Vagina (tissue), 2 donors: ENCODE measurements around the gene MLNR. TPM values are rescaled to one million over a fixed set of nuclear protein-coding genes. Genes with fewer than 3 reads are reported as not detected.

Experiments
- DNase-seq, 2 donors: peaks; one replicate each; pipeline ENCODE4 v3.0.0-alpha.2; 2017; ENCODE audit errors: extremely low spot score in 2 of 2
- H3K27ac ChIP-seq: fragments of 200-600 bp; sonication (generic); one replicate; pipeline ENCODE4 v1.5.1; 2019
- H3K27me3 ChIP-seq: fragments of 200-600 bp; sonication (generic); one replicate; pipeline ENCODE4 v1.5.1; 2019
- H3K36me3 ChIP-seq, 2 donors: fragments of 200-600 bp; sonication (generic); one replicate each; pipeline ENCODE4 v1.5.1; 2017 to 2019
- H3K4me1 ChIP-seq: fragments of 200-600 bp; sonication (generic); one replicate; pipeline ENCODE4 v1.5.1; 2019
- H3K4me3 ChIP-seq, 2 donors: fragments of 200-600 bp; sonication (generic); 1 replicate in 1 of 2; 2 replicates in 1 of 2; pipeline ENCODE4 v1.5.1; 2016 to 2019
- H3K9me3 ChIP-seq: fragments of 200-600 bp; sonication (generic); one replicate; pipeline ENCODE4 v1.5.1; 2019
- POLR2A ChIP-seq, 2 donors: fragments of 450-650 bp; IDR thresholded peaks; one replicate each; pipeline ENCODE4 v1.6.1; 2017; ENCODE audit warnings: antibody characterized with exemption in 2 of 2, mild to moderate bottlenecking in 2 of 2, moderate library complexity in 2 of 2
- POLR2AphosphoS5 ChIP-seq, 2 donors: sonication (generic); formaldehyde crosslinking; IDR thresholded peaks; one replicate each; pipeline ENCODE4 v1.9.0; 2017; ENCODE audit warnings: antibody characterized with exemption in 2 of 2, mild to moderate bottlenecking in 2 of 2, low read depth in 1 of 2; ENCODE audit not compliant: insufficient read depth in 1 of 2
- intact Hi-C: fragments of 100-400 bp; cut with DNase I; formaldehyde crosslinking; loops from one replicate; pipeline ENCODE4 v1.15.1; 2023
- small RNA-seq: library from RNA; depleted of rRNA; stranded (forward); fragments of <200 nt; gene quantifications from one replicate; pipeline ENCODE3, GENCODE V24; 2016
- total RNA-seq: library from RNA; depleted of rRNA; stranded (reverse); fragments of >200 nt; gene quantifications from one replicate; pipeline ENCODE4 v1.2.3, GENCODE V29; 2016
- TF ChIP-seq, protein P1 (sequence below), 3 experiments: fragments of 450-650 bp in 2 of 3; fragments of 200-600 bp in 1 of 3; sonication (generic) in 1 of 3; IDR thresholded peaks; one replicate each; pipeline ENCODE4 v1.5.1; 2017 to 2019; ENCODE audit warnings: antibody characterized with exemption in 3 of 3, mild to moderate bottlenecking in 2 of 3, moderate library complexity in 2 of 3

Gene MLNR
- total RNA-seq, 1 donor from 2014 or later, result not detected

DNA sequence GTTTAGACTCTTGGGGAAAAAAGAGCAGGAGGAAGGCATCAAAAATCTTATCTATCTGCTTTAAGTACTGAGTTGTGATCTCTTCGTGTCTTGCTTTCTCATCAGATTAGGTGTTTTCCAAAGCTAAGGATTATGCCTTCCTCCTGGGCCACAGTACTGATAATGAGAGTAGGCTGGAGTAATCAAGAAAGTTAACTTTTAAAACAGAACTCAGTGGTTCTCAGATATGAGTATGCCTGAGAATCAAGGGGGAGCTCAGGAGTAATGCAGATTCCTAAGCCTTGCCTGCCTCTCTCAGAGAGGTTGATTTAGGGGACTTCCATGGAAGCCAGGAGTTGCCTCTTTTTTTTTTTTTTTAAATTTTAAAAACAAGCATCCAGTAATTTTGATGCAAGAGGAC is 51.1 kb downstream of the MLNR start:
- TF ChIP-seq POLR2A (IDR thresholded peaks at IDR 0.05) (no peak), POLR2AphosphoS5 (IDR thresholded peaks at IDR 0.05; ENCODE audit: insufficient read depth in 1 of 2, low read depth in 1 of 2) (no peak)
- TF ChIP-seq, protein P1, sequence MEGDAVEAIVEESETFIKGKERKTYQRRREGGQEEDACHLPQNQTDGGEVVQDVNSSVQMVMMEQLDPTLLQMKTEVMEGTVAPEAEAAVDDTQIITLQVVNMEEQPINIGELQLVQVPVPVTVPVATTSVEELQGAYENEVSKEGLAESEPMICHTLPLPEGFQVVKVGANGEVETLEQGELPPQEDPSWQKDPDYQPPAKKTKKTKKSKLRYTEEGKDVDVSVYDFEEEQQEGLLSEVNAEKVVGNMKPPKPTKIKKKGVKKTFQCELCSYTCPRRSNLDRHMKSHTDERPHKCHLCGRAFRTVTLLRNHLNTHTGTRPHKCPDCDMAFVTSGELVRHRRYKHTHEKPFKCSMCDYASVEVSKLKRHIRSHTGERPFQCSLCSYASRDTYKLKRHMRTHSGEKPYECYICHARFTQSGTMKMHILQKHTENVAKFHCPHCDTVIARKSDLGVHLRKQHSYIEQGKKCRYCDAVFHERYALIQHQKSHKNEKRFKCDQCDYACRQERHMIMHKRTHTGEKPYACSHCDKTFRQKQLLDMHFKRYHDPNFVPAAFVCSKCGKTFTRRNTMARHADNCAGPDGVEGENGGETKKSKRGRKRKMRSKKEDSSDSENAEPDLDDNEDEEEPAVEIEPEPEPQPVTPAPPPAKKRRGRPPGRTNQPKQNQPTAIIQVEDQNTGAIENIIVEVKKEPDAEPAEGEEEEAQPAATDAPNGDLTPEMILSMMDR (IDR thresholded peaks at IDR 0.05), result no peak
- no peak for DNase-seq

More for the DNA sequence above, 51.1 kb downstream of the MLNR start:
- Histone ChIP-seq H3K4me3 (no peak overlapping the region), H3K27me3 (no peaks in the 10 kb centered on the region), H3K27ac (no peak overlapping the region), H3K4me1 (no peaks in the 10 kb centered on the region), H3K9me3 (no peaks in the 10 kb centered on the region), H3K36me3 (peaks cover 0 to 10% of the 10 kb centered on the region in 2 donors)
- intact Hi-C loops, result no loop called here

Small RNA genes within 50 kb of the gene (small RNA-seq; reads per million reads assigned to genes)
- not detected for gene COX7CP1

Other genes starting within 250 kb of the MLNR start
- 32.2 TPM for gene FNDC3A, start 244.4 kb upstream of the MLNR start, total RNA-seq
- 6.9 TPM for gene CDADC1, start 27.6 kb downstream of the MLNR start, total RNA-seq
- gene CAB39L, start 223.7 kb downstream of the MLNR start, total RNA-seq, result 31.7 TPM
- gene SETDB2, start 223.9 kb downstream of the MLNR start, total RNA-seq, result 8.6 TPM